Activated naive CD4-positive, alpha-beta T cell treated with anti-CD3 and anti-CD28 coated beads for 36 hours (primary cell): ENCODE results near the gene LTA4H. TPM values are rescaled to one million over a fixed set of nuclear protein-coding genes. Genes with fewer than 3 reads are reported as not detected.
A peak's percentile ranks its signal among the peaks of the same experiment; 100 is the strongest.

Experiments
- CTCF ChIA-PET: fragments of 350-600 bp; sonication (Branson Sonifier 250); formaldehyde crosslinking; loops from one replicate; lab custom pipeline; 2021; ENCODE audit warnings: antibody characterized with exemption; lab: Charles Lee
- DNase-seq: peaks from one replicate; pipeline ENCODE4 v3.0.0-alpha.2; 2020
- H3K27ac Mint-ChIP-seq: one replicate; pipeline ENCODE4 v1.8.0; 2021; ENCODE audit warnings: mild to moderate bottlenecking, mixed read lengths
- H3K27me3 Mint-ChIP-seq: one replicate; pipeline ENCODE4 v1.8.0; 2021; ENCODE audit warnings: low read depth, mixed read lengths
- H3K36me3 Mint-ChIP-seq: one replicate; pipeline ENCODE4 v1.8.0; 2021; ENCODE audit warnings: low read depth, mixed read lengths
- H3K4me1 Mint-ChIP-seq: one replicate; pipeline ENCODE4 v1.8.0; 2021; ENCODE audit warnings: low read depth, mixed read lengths
- H3K4me3 Mint-ChIP-seq: one replicate; pipeline ENCODE4 v1.8.0; 2021; ENCODE audit warnings: mild to moderate bottlenecking, moderate library complexity, mixed read lengths
- H3K9me3 Mint-ChIP-seq: one replicate; pipeline ENCODE4 v1.8.0; 2021; ENCODE audit warnings: mixed read lengths
- intact Hi-C: fragments of 100-400 bp; cut with micrococcal nuclease; formaldehyde crosslinking; loops from one replicate; pipeline ENCODE4 v1.15.1; 2023
- total RNA-seq, 2 experiments: library from RNA; stranded (reverse); gene quantifications; one replicate each; pipeline ENCODE4 v1.2.3, GENCODE V29; 2021

The LTA4H gene
- total RNA-seq, 2 experiments from 2014 or later: 125 TPM

DNA sequence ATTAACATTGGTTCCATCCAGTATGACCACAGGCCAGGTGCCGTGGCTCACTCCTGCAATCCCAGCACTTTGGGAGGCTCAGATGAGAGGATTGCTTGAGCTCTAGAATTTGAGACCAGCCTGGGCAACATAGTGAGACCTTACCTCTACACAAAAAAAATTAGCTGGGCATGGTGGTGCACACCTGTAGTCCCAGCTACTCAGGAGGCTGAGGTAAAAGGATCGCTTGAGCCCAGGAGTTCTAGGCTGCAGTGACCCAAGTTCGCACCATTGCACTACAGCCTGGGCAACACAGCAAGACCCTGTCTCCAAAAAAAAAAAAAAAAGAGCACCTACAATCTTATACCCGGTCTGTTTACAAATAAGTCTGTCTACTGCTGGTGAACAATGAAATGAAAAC lies 9.9 kb downstream of the LTA4H start:
- CTCF ChIA-PET: no interaction called here
- intact Hi-C loops: no loop called here
- Mint-ChIP-seq H3K27ac (no peak overlapping the region), H3K36me3 (peaks cover 22% of the 10 kb centered on the region), H3K4me3 (no peak overlapping the region), H3K4me1 (peaks cover 17% of the 10 kb centered on the region), H3K9me3 (no peaks in the 10 kb centered on the region), H3K27me3 (no peaks in the 10 kb centered on the region)
- DNase-seq: no peak

DNA sequence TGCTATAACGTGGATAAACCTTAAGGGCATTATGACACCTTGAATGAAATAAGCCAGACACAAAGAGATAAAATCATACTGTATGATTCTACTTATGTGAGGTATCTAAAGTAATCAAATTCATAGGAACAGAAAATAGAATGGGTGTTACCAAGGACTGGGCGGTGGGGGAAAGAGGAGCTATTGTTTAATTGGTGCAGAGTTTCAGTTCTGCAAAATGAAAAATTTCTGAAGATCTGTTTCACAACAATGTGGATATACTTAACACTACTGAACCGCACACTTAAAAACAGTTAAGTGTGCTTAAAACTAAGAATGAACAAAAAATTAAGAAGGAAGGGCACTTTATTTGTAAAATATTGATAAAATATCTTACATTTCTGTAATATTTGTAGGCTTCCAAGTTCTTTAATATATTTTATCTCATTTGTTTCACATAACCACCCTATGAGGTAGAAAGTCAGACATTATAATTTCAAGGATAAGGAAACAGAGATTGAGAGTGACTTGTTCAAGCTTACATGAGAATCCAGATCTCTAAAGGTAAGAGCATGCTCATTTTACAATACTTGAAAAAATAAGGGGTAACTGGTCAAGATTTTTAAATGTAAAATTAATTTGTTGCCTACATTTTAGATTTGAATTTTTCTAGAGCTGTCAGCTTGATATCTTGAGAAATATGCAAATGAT lies 14.9 kb downstream of the LTA4H start:
- CTCF ChIA-PET: interaction anchor here (0.6 to 1.7 kb wide), 4 partner anchors 8 to 403 kb away, joined by 3 to 4 read pairs (median 4); no protein-coding TSS in a partner anchor
- Mint-ChIP-seq H3K9me3 (no peaks in the 10 kb centered on the region), H3K36me3 (peaks cover 27% of the 10 kb centered on the region), H3K4me3 (no peak overlapping the region), H3K4me1 (no peaks in the 10 kb centered on the region), H3K27ac (no peak overlapping the region), H3K27me3 (no peaks in the 10 kb centered on the region)
- intact Hi-C loops: no loop called here
- DNase-seq: no peak

DNA sequence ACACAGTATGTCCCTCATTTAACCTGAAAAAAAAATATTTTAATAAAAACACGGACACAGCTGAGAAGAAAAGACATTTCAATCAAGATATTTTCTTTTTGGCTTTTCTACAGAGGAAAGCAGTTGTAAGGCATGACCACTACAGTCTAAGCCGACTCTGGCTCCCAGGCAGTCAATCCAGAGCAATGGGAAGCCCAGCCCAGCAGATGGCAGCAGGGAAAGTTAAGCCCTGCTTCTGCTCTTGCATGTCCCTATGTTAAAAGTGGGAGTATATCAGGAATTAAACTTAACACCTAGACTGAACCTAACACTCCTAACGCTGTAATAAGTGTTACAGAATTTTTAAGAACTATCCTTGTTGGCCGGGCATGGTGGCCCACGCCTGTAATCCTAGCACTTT lies 19.7 kb downstream of the LTA4H start:
- CTCF ChIA-PET: no interaction called here
- no peak overlapping the region for H3K4me3 Mint-ChIP-seq
- no peaks in the 10 kb centered on the region for H3K9me3 Mint-ChIP-seq
- intact Hi-C loops: no loop called here
- H3K4me1 Mint-ChIP-seq: no peaks in the 10 kb centered on the region
- H3K36me3 Mint-ChIP-seq: peaks cover 31% of the 10 kb centered on the region
- DNase-seq: peak; percentile 12
- no peaks in the 10 kb centered on the region for H3K27me3 Mint-ChIP-seq
- H3K27ac Mint-ChIP-seq: no peak overlapping the region

DNA sequence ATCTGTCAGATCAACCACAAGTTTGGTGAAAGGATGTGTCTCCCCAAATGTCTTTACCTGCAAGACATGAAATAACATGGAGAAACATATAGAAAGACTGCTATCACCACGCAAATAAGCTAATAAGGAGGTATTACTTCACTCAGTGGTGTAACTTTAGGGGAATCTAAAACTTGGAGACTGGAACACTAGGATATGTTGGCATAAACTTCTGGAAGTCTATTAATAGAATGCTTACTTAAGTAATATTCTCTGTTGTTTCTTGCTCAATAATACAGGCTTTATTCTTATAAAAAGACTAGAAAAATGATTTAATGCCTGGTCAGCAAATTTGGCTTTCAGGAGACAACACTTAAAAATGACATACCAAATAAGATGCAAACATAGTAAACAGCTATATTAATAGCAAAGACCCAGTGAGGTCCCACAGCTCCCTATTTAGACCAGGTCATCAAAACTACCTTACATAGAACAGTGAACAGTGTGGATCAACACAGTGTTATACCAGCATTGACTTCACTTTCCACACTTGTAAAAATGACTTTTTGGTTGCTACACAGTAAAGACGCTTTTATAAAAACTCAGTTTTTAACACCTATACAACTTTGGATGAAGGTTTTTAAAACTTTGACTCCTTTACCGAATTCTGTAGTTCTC lies 20.3 kb downstream of the LTA4H start:
- intact Hi-C loops: no loop called here
- Mint-ChIP-seq H3K9me3 (no peaks in the 10 kb centered on the region), H3K27ac (no peak overlapping the region), H3K36me3 (peaks cover 31% of the 10 kb centered on the region), H3K4me3 (no peak overlapping the region), H3K27me3 (no peaks in the 10 kb centered on the region), H3K4me1 (no peaks in the 10 kb centered on the region)
- DNase-seq: no peak
- CTCF ChIA-PET: interaction anchor here (0.5 kb wide), 1 partner anchor 478 kb away, joined by 5 read pairs; no protein-coding TSS in a partner anchor

DNA sequence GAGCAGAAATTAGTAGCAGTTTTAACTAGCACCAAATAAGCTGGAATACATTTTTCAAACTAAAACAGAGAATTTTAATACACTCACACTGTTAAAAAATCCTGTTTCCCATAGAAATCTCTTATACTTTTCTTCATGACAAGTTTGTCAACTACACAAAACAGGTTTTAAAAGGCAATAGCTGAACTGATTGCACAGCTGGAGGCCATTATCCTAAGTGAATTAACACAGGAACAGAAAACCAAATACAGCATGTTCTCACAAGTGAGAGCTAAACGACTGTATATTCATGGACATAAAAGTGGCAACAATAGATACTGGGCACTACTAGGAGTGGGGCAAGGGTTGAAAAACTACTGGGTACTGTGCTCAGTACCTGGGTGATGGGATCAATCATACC lies 27.7 kb downstream of the LTA4H start:
- Mint-ChIP-seq H3K9me3 (no peaks in the 10 kb centered on the region), H3K36me3 (peaks cover 26% of the 10 kb centered on the region), H3K27ac (no peak overlapping the region), H3K27me3 (no peaks in the 10 kb centered on the region), H3K4me1 (no peaks in the 10 kb centered on the region), H3K4me3 (no peak overlapping the region)
- DNase-seq: no peak
- intact Hi-C loops: no loop called here
- CTCF ChIA-PET: interaction anchor here (0.7 kb wide), 2 partner anchors 208 to 711 kb away, joined by 3 to 5 read pairs; no protein-coding TSS in a partner anchor

DNA sequence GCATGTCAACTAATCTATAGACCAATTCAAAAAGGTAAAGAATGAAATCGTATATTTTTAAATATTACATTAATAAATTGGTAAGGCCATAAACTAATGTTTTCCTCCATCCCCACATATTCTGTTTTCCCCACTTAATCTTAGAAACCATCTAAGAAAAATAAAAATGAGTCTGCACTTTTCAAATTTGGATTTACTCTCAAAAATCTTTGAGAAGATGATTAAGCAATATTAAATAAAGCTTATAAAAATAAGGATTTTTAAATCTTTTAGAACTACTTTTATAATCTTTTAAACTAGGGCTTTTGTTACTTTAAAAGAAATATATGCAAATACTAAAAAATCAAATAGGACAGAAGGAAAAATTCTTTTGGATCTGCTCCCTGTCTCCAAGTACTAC lies 28.7 kb downstream of the LTA4H start:
- intact Hi-C loops: no loop called here
- no peaks in the 10 kb centered on the region for H3K9me3 Mint-ChIP-seq
- CTCF ChIA-PET: no interaction called here

DNA sequence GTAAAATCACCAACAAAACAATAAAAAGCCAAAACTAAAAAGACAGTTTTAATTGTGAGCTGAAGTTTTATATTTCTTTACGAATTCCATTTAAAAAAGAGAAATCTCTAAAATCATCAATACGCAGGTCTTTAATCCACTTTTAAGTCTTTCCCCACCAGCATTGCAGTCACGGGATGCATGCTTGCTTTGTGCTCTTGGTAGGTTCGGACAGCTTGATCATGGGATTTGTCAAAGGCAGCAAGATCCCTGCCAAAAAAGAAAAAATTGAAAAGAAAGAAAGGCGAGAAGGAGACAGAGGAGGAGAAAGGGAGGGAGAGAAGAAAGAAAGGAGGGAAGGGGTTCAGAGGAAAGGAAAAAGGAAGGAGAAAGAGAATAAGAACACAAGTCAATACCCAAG lies 34.5 kb downstream of the LTA4H start:
- Mint-ChIP-seq H3K4me1 (peaks cover 3% of the 10 kb centered on the region), H3K4me3 (no peak overlapping the region), H3K9me3 (no peaks in the 10 kb centered on the region), H3K27me3 (no peaks in the 10 kb centered on the region), H3K27ac (no peak overlapping the region), H3K36me3 (peaks cover 20% of the 10 kb centered on the region)
- CTCF ChIA-PET: interaction anchor here (0.6 to 4.7 kb wide), 4 partner anchors 13 to 376 kb away, joined by 3 to 117 read pairs (median 4); no protein-coding TSS in a partner anchor
- no peak for DNase-seq
- intact Hi-C loops: no loop called here

More for the DNA sequence above, 28.7 kb downstream of the LTA4H start:
- H3K27ac Mint-ChIP-seq: no peak overlapping the region
- no peaks in the 10 kb centered on the region for H3K27me3 Mint-ChIP-seq
- no peaks in the 10 kb centered on the region for H3K4me1 Mint-ChIP-seq
- no peak for DNase-seq
- H3K36me3 Mint-ChIP-seq: peaks cover 25% of the 10 kb centered on the region
- no peak overlapping the region for H3K4me3 Mint-ChIP-seq

DNA sequence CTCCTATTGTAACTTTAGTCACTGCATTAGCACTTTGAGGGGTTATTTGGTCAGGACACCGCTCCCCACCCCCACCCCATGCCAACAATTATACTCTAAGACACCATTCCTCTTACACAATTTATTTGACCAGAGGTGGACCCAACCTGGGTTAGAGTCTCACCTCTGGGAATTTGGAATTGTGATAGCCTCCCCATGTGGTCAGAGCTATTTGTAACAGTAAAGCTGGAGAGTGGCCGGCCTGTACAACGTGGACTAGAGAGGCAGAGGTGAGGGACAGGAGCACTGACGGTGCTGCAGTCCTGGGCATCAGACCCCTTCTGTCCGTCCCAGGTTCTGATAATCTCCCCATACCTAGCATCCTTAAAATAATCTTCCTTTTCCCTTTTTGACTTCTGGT lies 35.9 kb downstream of the LTA4H start:
- peaks cover 8% of the 10 kb centered on the region for H3K36me3 Mint-ChIP-seq
- no peak overlapping the region for H3K4me3 Mint-ChIP-seq
- CTCF ChIA-PET: interaction anchor here (0.7 to 4.7 kb wide), 16 partner anchors 10 to 664 kb away, joined by 3 to 117 read pairs (median 4); partner anchors contain the start of genes AMDHD1 and CCDC38

DNA sequence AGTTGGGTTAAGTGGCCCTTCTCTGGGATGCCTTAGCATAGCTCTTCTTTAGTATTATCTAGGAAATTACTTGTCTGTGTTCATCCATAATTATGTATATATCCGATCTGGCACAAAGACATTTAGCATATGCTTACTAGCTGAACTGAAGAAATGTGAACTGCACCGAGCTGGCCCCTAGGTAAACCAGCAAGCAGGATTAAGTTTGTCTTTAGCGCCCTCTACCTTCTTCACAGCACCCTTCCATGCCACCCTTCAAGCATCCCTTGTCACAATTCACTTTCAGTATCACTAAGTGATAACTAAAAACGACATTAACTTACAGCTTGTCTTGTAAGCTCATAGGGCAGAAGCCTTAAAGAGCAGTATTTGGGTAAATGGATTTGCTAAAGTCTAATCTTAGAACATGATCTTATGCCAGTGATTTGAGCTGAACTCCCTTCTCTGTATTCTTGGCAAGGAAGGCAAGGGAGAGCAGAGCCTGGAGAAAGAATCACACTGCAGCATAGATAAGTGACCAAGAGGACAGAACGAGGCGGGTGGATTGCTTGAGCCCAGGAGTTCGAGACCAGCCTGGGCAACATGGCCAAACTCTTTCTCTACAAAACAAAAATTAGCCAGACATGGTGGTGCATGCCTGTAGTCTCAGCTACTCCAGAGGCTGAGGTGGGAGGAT lies 36.6 kb downstream of the LTA4H start:
- peaks cover 3% of the 10 kb centered on the region for H3K4me1 Mint-ChIP-seq
- no peak overlapping the region for H3K4me3 Mint-ChIP-seq
- intact Hi-C loops: loop anchor here (1.0 kb wide), 7 partner anchors 55 to 518 kb away; partner anchors contain the start of gene AMDHD1
- no peak overlapping the region for H3K27ac Mint-ChIP-seq
- DNase-seq: peak; percentile 71
- no peaks in the 10 kb centered on the region for H3K27me3 Mint-ChIP-seq
- H3K36me3 Mint-ChIP-seq: peaks cover 8% of the 10 kb centered on the region
- CTCF ChIA-PET: interaction anchor here (0.6 to 4.7 kb wide), 32 partner anchors 9 to 532 kb away, joined by 3 to 117 read pairs (median 4); partner anchors contain the start of genes AMDHD1 and CCDC38
- H3K9me3 Mint-ChIP-seq: no peaks in the 10 kb centered on the region

More for the DNA sequence above, 35.9 kb downstream of the LTA4H start:
- H3K27me3 Mint-ChIP-seq: no peaks in the 10 kb centered on the region
- DNase-seq: no peak
- no peak overlapping the region for H3K27ac Mint-ChIP-seq
- no peaks in the 10 kb centered on the region for H3K9me3 Mint-ChIP-seq
- peaks cover 3% of the 10 kb centered on the region for H3K4me1 Mint-ChIP-seq
- intact Hi-C loops: no loop called here

DNA sequence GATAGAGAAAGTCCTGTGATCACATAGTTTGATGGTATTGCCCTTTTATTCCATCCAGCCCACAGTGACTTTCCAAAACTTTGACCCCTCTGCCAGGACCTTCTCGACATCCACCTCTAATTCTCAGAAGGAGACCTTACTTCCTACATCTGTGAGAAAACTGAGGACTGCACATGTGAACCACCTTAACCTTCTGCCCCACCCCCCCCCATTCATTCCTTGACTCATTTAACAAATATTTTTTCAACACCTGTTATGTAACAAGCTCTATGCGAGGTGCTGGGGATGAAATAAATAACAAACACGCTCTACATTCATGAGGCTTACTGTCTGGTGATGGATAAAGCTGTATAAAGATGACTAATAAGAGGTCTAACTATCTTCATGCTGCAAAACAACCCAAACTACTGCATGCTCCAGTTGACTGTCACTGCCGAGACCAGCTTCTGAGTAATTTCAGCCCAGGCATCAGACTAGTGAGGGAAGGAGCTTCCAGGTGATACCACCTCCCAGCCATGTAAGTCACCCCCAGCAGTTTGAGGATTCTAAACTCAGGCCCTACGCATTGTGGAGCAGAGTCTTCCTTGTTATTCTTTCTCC lies 37.4 kb downstream of the LTA4H start:
- H3K36me3 Mint-ChIP-seq: peaks cover 8% of the 10 kb centered on the region
- DNase-seq: peak; percentile 9
- CTCF ChIA-PET: interaction anchor here (0.9 to 4.7 kb wide), 23 partner anchors 10 to 520 kb away, joined by 3 to 117 read pairs (median 5); partner anchors contain the start of genes AMDHD1 and CCDC38
- H3K27ac Mint-ChIP-seq: no peak overlapping the region
- no peaks in the 10 kb centered on the region for H3K27me3 Mint-ChIP-seq
- H3K4me3 Mint-ChIP-seq: no peak overlapping the region
- no peaks in the 10 kb centered on the region for H3K9me3 Mint-ChIP-seq
- intact Hi-C loops: loop anchor here (1.0 kb wide), 7 partner anchors 55 to 518 kb away; partner anchors contain the start of gene AMDHD1
- H3K4me1 Mint-ChIP-seq: peaks cover 3% of the 10 kb centered on the region

DNA sequence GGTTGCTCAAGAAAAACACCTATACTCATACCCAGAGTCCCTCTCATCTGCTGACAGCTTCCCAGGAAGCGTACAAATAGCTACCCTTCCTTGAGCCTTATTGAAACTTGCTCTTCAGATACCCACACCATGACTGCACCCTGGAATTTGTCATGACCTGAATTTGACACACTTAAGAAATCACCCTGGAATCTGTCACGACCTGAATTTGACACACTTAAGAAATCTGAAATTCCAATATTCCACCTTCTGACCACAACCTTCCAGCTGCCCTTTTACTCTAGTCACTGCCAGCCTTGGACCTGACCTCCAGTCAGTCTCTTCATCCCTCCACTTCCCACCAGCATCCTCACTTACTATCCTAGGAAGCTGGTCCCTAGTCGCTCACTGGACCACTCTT lies 38.1 kb downstream of the LTA4H start:
- CTCF ChIA-PET: interaction anchor here (0.8 to 4.7 kb wide), 4 partner anchors 40 to 80 kb away, joined by 3 to 117 read pairs (median 12); partner anchors contain the start of genes AMDHD1 and CCDC38
- peaks cover 3% of the 10 kb centered on the region for H3K4me1 Mint-ChIP-seq
- no peak for DNase-seq
- H3K27ac Mint-ChIP-seq: no peak overlapping the region
- H3K27me3 Mint-ChIP-seq: no peaks in the 10 kb centered on the region
- intact Hi-C loops: no loop called here
- H3K4me3 Mint-ChIP-seq: no peak overlapping the region
- H3K9me3 Mint-ChIP-seq: no peaks in the 10 kb centered on the region
- H3K36me3 Mint-ChIP-seq: peaks cover 6% of the 10 kb centered on the region
